ENCODE measurements around the gene SPINT2.

Gene SPINT2

GRCh38 chr19:38276942-38277517, 12.7 kb downstream of the SPINT2 start:
- no peaks in the 10 kb centered on the region for H3K36me3 ChIP-seq (ENCODE audit: insufficient read depth, low read length)
- H3K27me3 ChIP-seq (ENCODE audit: control insufficient read depth in 1 of 2, insufficient read depth in 2 of 2, low read length in 2 of 2) = no peaks in the 10 kb centered on the region
- no peak overlapping the region for H3K9ac ChIP-seq (ENCODE audit: low read length)
- no peaks in the 10 kb centered on the region for H3K9me3 ChIP-seq (ENCODE audit: low read length)
- H3K27ac ChIP-seq (ENCODE audit: low read depth, low read length) = no peak overlapping the region
- peaks cover 38% of the 10 kb centered on the region for H3K4me1 ChIP-seq (ENCODE audit: insufficient read depth, low read length)
- no peak overlapping the region for H3K4me3 ChIP-seq (ENCODE audit: low read depth in 1 of 2, low read length in 2 of 2)

- Histone ChIP-seq H3K9me3 (ENCODE audit: low read length) (no peaks in the 10 kb centered on the region), H3K4me1 (ENCODE audit: insufficient read depth, low read length) (peaks cover 38% of the 10 kb centered on the region), H3K4me3 (ENCODE audit: low read depth in 1 of 2, low read length in 2 of 2) (no peak overlapping the region), H3K27ac (ENCODE audit: low read depth, low read length) (no peak overlapping the region), H3K9ac (ENCODE audit: low read length) (no peak overlapping the region), H3K27me3 (ENCODE audit: control insufficient read depth in 1 of 2, insufficient read depth in 2 of 2, low read length in 2 of 2) (no peaks in the 10 kb centered on the region), H3K36me3 (ENCODE audit: insufficient read depth, low read length) (no peaks in the 10 kb centered on the region)
These were observed 13.2 kb downstream of the SPINT2 start for GRCh38 chr19:38277549-38277948.

- peaks cover 38% of the 10 kb centered on the region for H3K4me1 ChIP-seq (ENCODE audit: insufficient read depth, low read length)
- H3K9ac ChIP-seq (ENCODE audit: low read length) = no peak overlapping the region
- H3K36me3 ChIP-seq (ENCODE audit: insufficient read depth, low read length) = no peaks in the 10 kb centered on the region
- peak overlapping the region; percentile 1 for H3K27ac ChIP-seq (ENCODE audit: low read depth, low read length)
- H3K27me3 ChIP-seq (ENCODE audit: control insufficient read depth in 1 of 2, insufficient read depth in 2 of 2, low read length in 2 of 2) = no peaks in the 10 kb centered on the region
- no peaks in the 10 kb centered on the region for H3K9me3 ChIP-seq (ENCODE audit: low read length)
- H3K4me3 ChIP-seq (ENCODE audit: low read depth in 1 of 2, low read length in 2 of 2) = no peak overlapping the region
These were observed 13.8 kb downstream of the SPINT2 start for GRCh38 chr19:38277969-38278680.

- Histone ChIP-seq H3K36me3 (ENCODE audit: insufficient read depth, low read length) (no peaks in the 10 kb centered on the region), H3K27ac (ENCODE audit: low read depth, low read length) (peak overlapping the region; percentile 1), H3K4me1 (ENCODE audit: insufficient read depth, low read length) (peaks cover 32% of the 10 kb centered on the region), H3K27me3 (ENCODE audit: control insufficient read depth in 1 of 2, insufficient read depth in 2 of 2, low read length in 2 of 2) (no peaks in the 10 kb centered on the region), H3K4me3 (ENCODE audit: low read depth in 1 of 2, low read length in 2 of 2) (no peak overlapping the region), H3K9ac (ENCODE audit: low read length) (no peak overlapping the region), H3K9me3 (ENCODE audit: low read length) (no peaks in the 10 kb centered on the region)
These were observed 14.4 kb downstream of the SPINT2 start for GRCh38 chr19:38278751-38279150.

GRCh38 chr19:38280030-38280921, 15.9 kb downstream of the SPINT2 start:
- peaks cover 19% of the 10 kb centered on the region for H3K4me1 ChIP-seq (ENCODE audit: insufficient read depth, low read length)
- no peaks in the 10 kb centered on the region for H3K36me3 ChIP-seq (ENCODE audit: insufficient read depth, low read length)
- H3K4me3 ChIP-seq (ENCODE audit: low read depth in 1 of 2, low read length in 2 of 2) = no peak overlapping the region
- no peaks in the 10 kb centered on the region for H3K9me3 ChIP-seq (ENCODE audit: low read length)
- H3K27ac ChIP-seq (ENCODE audit: low read depth, low read length) = no peak overlapping the region
- H3K27me3 ChIP-seq (ENCODE audit: control insufficient read depth in 1 of 2, insufficient read depth in 2 of 2, low read length in 2 of 2) = no peaks in the 10 kb centered on the region
- H3K9ac ChIP-seq (ENCODE audit: low read length) = no peak overlapping the region

GRCh38 chr19:38281811-38282566, 17.6 kb downstream of the SPINT2 start:
- Histone ChIP-seq H3K27me3 (ENCODE audit: control insufficient read depth in 1 of 2, insufficient read depth in 2 of 2, low read length in 2 of 2) (no peaks in the 10 kb centered on the region), H3K27ac (ENCODE audit: low read depth, low read length) (no peak overlapping the region), H3K9me3 (ENCODE audit: low read length) (no peaks in the 10 kb centered on the region), H3K4me1 (ENCODE audit: insufficient read depth, low read length) (peaks cover 19% of the 10 kb centered on the region), H3K4me3 (ENCODE audit: low read depth in 1 of 2, low read length in 2 of 2) (no peak overlapping the region), H3K36me3 (ENCODE audit: insufficient read depth, low read length) (no peaks in the 10 kb centered on the region), H3K9ac (ENCODE audit: low read length) (no peak overlapping the region)

- no peak overlapping the region for H3K9ac ChIP-seq (ENCODE audit: low read length)
- no peaks in the 10 kb centered on the region for H3K9me3 ChIP-seq (ENCODE audit: low read length)
- H3K27ac ChIP-seq (ENCODE audit: low read depth, low read length) = peak overlapping the region; percentile 6
- no peaks in the 10 kb centered on the region for H3K36me3 ChIP-seq (ENCODE audit: insufficient read depth, low read length)
- H3K27me3 ChIP-seq (ENCODE audit: control insufficient read depth in 1 of 2, insufficient read depth in 2 of 2, low read length in 2 of 2) = no peaks in the 10 kb centered on the region
- H3K4me3 ChIP-seq (ENCODE audit: low read depth in 1 of 2, low read length in 2 of 2) = no peak overlapping the region
- H3K4me1 ChIP-seq (ENCODE audit: insufficient read depth, low read length) = peaks cover 7% of the 10 kb centered on the region
These were observed 18.9 kb downstream of the SPINT2 start for GRCh38 chr19:38283271-38283670.

GRCh38 chr19:38284422-38284821, 20.0 kb downstream of the SPINT2 start:
- H3K36me3 ChIP-seq (ENCODE audit: insufficient read depth, low read length) = no peaks in the 10 kb centered on the region
- H3K4me1 ChIP-seq (ENCODE audit: insufficient read depth, low read length) = no peaks in the 10 kb centered on the region
- H3K4me3 ChIP-seq (ENCODE audit: low read depth in 1 of 2, low read length in 2 of 2) = no peak overlapping the region
- H3K9me3 ChIP-seq (ENCODE audit: low read length) = no peaks in the 10 kb centered on the region
- no peaks in the 10 kb centered on the region for H3K27me3 ChIP-seq (ENCODE audit: control insufficient read depth in 1 of 2, insufficient read depth in 2 of 2, low read length in 2 of 2)
- H3K27ac ChIP-seq (ENCODE audit: low read depth, low read length) = no peak overlapping the region
- H3K9ac ChIP-seq (ENCODE audit: low read length) = no peak overlapping the region

GRCh38 chr19:38285567-38285966, 21.2 kb downstream of the SPINT2 start:
- Histone ChIP-seq H3K4me1 (ENCODE audit: insufficient read depth, low read length) (peaks cover 7% of the 10 kb centered on the region), H3K4me3 (ENCODE audit: low read depth in 1 of 2, low read length in 2 of 2) (no peak overlapping the region), H3K36me3 (ENCODE audit: insufficient read depth, low read length) (no peaks in the 10 kb centered on the region), H3K9me3 (ENCODE audit: low read length) (no peaks in the 10 kb centered on the region), H3K27me3 (ENCODE audit: control insufficient read depth in 1 of 2, insufficient read depth in 2 of 2, low read length in 2 of 2) (no peaks in the 10 kb centered on the region), H3K27ac (ENCODE audit: low read depth, low read length) (no peak overlapping the region), H3K9ac (ENCODE audit: low read length) (no peak overlapping the region)

GRCh38 chr19:38287604-38288003, 23.2 kb downstream of the SPINT2 start:
- Histone ChIP-seq H3K4me3 (ENCODE audit: low read depth in 1 of 2, low read length in 2 of 2) (no peak overlapping the region), H3K9ac (ENCODE audit: low read length) (no peak overlapping the region), H3K9me3 (ENCODE audit: low read length) (no peaks in the 10 kb centered on the region), H3K27me3 (ENCODE audit: control insufficient read depth in 1 of 2, insufficient read depth in 2 of 2, low read length in 2 of 2) (no peaks in the 10 kb centered on the region), H3K36me3 (ENCODE audit: insufficient read depth, low read length) (no peaks in the 10 kb centered on the region), H3K27ac (ENCODE audit: low read depth, low read length) (no peak overlapping the region), H3K4me1 (ENCODE audit: insufficient read depth, low read length) (peaks cover 7% of the 10 kb centered on the region)

Data from muscle layer of colon (tissue), 2 donors.